DOHH2 (cell line): ENCODE data around the gene MED25.

Source experiments
- CTCF ChIP-seq: fragments of 200-600 bp; sonication (generic); IDR thresholded peaks from one replicate; pipeline ENCODE4 v1.5.1; 2014; ENCODE audit warnings: antibody characterized with exemption, mild to moderate bottlenecking, low read depth, low read length; ENCODE audit not compliant: poor library complexity, severe bottlenecking
- EZH2phosphoT487 ChIP-seq: fragments of 200-600 bp; sonication (generic); IDR thresholded peaks from 2 replicates; pipeline ENCODE4 v1.6.1; 2017; ENCODE audit warnings: borderline replicate concordance, mild to moderate bottlenecking, antibody characterized with exemption, low read length, moderate library complexity, mixed read lengths

- TF ChIP-seq CTCF (peak; percentile 72), EZH2phosphoT487 (no peak)
Observed at GRCh38 chr19:49812997-49813861, 4.9 kb upstream of the MED25 start, which contains the start of gene FUZ.
